ENCODE data around the gene PEAK1. TPM values are rescaled to one million over a fixed set of nuclear protein-coding genes. Genes with fewer than 3 reads are reported as not detected.

Gene PEAK1
- total and polyA plus RNA-seq, 4 experiments from 2014 or later, result 2.2 to 10.1 (median 7.8) TPM; not detected in 1

- H3K4me3 ChIP-seq (ENCODE audit: low read length in 2 of 2), result no peak overlapping the region
- H3K9me3 ChIP-seq (ENCODE audit: control insufficient read depth in 1 of 2, low read length in 2 of 2), result no peaks in the 10 kb centered on the region
- no peak overlapping the region for H3K27ac ChIP-seq (ENCODE audit: low read depth, low read length)
- no peaks in the 10 kb centered on the region for H3K27me3 Mint-ChIP-seq
- intact Hi-C loops (cut with micrococcal nuclease), result no loop called here
- POLR2A ChIA-PET (ENCODE audit: partially characterized antibody), result no interaction called here
- peaks cover 0 to 2% (median 0%) of the 10 kb centered on the region in 4 donors for H3K4me1 Mint-ChIP-seq
- CTCF ChIA-PET (ENCODE audit: partially characterized antibody), result interaction anchor here (0.7 kb wide), 1 partner anchor 27 kb away, joined by 3 read pairs; no protein-coding TSS in a partner anchor
- H3K27ac Mint-ChIP-seq, result peak overlapping the region in 1 of 7 donors; percentile 9
- H3K4me1 ChIP-seq (ENCODE audit: insufficient read depth, low read length), result no peaks in the 10 kb centered on the region
- H3K9me3 Mint-ChIP-seq, result no peaks in the 10 kb centered on the region
- H3K36me3 Mint-ChIP-seq, result no peaks in the 10 kb centered on the region
- H3K4me3 Mint-ChIP-seq, result no peak overlapping the region
- no peaks in the 10 kb centered on the region for H3K36me3 ChIP-seq (ENCODE audit: insufficient read depth, low read length)
- DNase-seq, result no peak
- no peaks in the 10 kb centered on the region for H3K27me3 ChIP-seq (ENCODE audit: insufficient read depth, low read length)
These were observed 172.8 kb downstream of the PEAK1 start for GRCh38 chr15:77247116-77247515.

- H3K4me3 Mint-ChIP-seq, result no peak overlapping the region
- H3K27me3 ChIP-seq (ENCODE audit: insufficient read depth, low read length), result no peaks in the 10 kb centered on the region
- H3K36me3 ChIP-seq (ENCODE audit: insufficient read depth, low read length), result no peaks in the 10 kb centered on the region
- no peaks in the 10 kb centered on the region for H3K9me3 Mint-ChIP-seq
- H3K9me3 ChIP-seq (ENCODE audit: control insufficient read depth in 1 of 2, low read length in 2 of 2), result no peaks in the 10 kb centered on the region
- no peaks in the 10 kb centered on the region for H3K36me3 Mint-ChIP-seq
- DNase-seq, result no peak
- ChIA-PET CTCF (ENCODE audit: partially characterized antibody) (no interaction called here), POLR2A (ENCODE audit: partially characterized antibody) (no interaction called here)
- no peak overlapping the region for H3K27ac ChIP-seq (ENCODE audit: low read depth, low read length)
- intact Hi-C loops (cut with micrococcal nuclease), result no loop called here
- H3K4me3 ChIP-seq (ENCODE audit: low read length in 2 of 2), result no peak overlapping the region
- H3K27me3 Mint-ChIP-seq, result no peaks in the 10 kb centered on the region
- H3K4me1 ChIP-seq (ENCODE audit: insufficient read depth, low read length), result no peaks in the 10 kb centered on the region
- no peak overlapping the region for H3K27ac Mint-ChIP-seq
- peaks cover 0 to 2% (median 0%) of the 10 kb centered on the region in 4 donors for H3K4me1 Mint-ChIP-seq
These were observed 176.0 kb downstream of the PEAK1 start for GRCh38 chr15:77243716-77244401.

GRCh38 chr15:77243135-77243534 is 176.8 kb downstream of the PEAK1 start:
- peaks cover 0 to 2% (median 0%) of the 10 kb centered on the region in 4 donors for H3K4me1 Mint-ChIP-seq
- CTCF ChIA-PET (ENCODE audit: partially characterized antibody), result no interaction called here
- intact Hi-C loops (cut with micrococcal nuclease), result no loop called here
- no peak overlapping the region for H3K4me3 Mint-ChIP-seq
- no peak overlapping the region for H3K4me3 ChIP-seq (ENCODE audit: low read length in 2 of 2)
- no peak for DNase-seq
- H3K27me3 ChIP-seq (ENCODE audit: insufficient read depth, low read length), result no peaks in the 10 kb centered on the region
- H3K36me3 ChIP-seq (ENCODE audit: insufficient read depth, low read length), result no peaks in the 10 kb centered on the region
- H3K27ac ChIP-seq (ENCODE audit: low read depth, low read length), result no peak overlapping the region
- H3K4me1 ChIP-seq (ENCODE audit: insufficient read depth, low read length), result no peaks in the 10 kb centered on the region
- no peaks in the 10 kb centered on the region for H3K9me3 Mint-ChIP-seq
- H3K9me3 ChIP-seq (ENCODE audit: control insufficient read depth in 1 of 2, low read length in 2 of 2), result no peaks in the 10 kb centered on the region
- H3K27ac Mint-ChIP-seq, result no peak overlapping the region
- no peaks in the 10 kb centered on the region for H3K36me3 Mint-ChIP-seq
- H3K27me3 Mint-ChIP-seq, result no peaks in the 10 kb centered on the region
- POLR2A ChIA-PET (ENCODE audit: partially characterized antibody), result no interaction called here

- Histone ChIP-seq H3K27ac (ENCODE audit: low read depth, low read length) (no peak overlapping the region), H3K4me3 (ENCODE audit: low read length in 2 of 2) (no peak overlapping the region), H3K36me3 (ENCODE audit: insufficient read depth, low read length) (no peaks in the 10 kb centered on the region), H3K9me3 (ENCODE audit: control insufficient read depth in 1 of 2, low read length in 2 of 2) (no peaks in the 10 kb centered on the region), H3K4me1 (ENCODE audit: insufficient read depth, low read length) (no peaks in the 10 kb centered on the region), H3K27me3 (ENCODE audit: insufficient read depth, low read length) (no peaks in the 10 kb centered on the region)
- no peak for DNase-seq
- intact Hi-C loops (cut with micrococcal nuclease), result no loop called here
- Mint-ChIP-seq H3K4me3 (no peak overlapping the region), H3K9me3 (peaks cover 0 to 4% (median 0%) of the 10 kb centered on the region in 8 donors), H3K4me1 (peaks cover 0 to 2% (median 0%) of the 10 kb centered on the region in 4 donors), H3K27ac (no peak overlapping the region), H3K27me3 (no peaks in the 10 kb centered on the region), H3K36me3 (peaks cover 1 to 7% of the 10 kb centered on the region in 2 donors)
- ChIA-PET POLR2A (ENCODE audit: partially characterized antibody) (no interaction called here), CTCF (ENCODE audit: partially characterized antibody) (no interaction called here)
These were observed 179.9 kb downstream of the PEAK1 start for GRCh38 chr15:77239882-77240608.

- DNase-seq, result no peak
- Mint-ChIP-seq H3K27ac (no peak overlapping the region), H3K9me3 (peaks cover 0 to 4% (median 0%) of the 10 kb centered on the region in 8 donors), H3K4me3 (no peak overlapping the region), H3K36me3 (peaks cover 1 to 11% of the 10 kb centered on the region in 2 donors), H3K27me3 (no peaks in the 10 kb centered on the region), H3K4me1 (peaks cover 0 to 1% (median 0%) of the 10 kb centered on the region in 4 donors)
- no peak overlapping the region for H3K27ac ChIP-seq (ENCODE audit: low read depth, low read length)
- H3K4me1 ChIP-seq (ENCODE audit: insufficient read depth, low read length), result no peaks in the 10 kb centered on the region
- ChIA-PET CTCF (ENCODE audit: partially characterized antibody) (no interaction called here), POLR2A (ENCODE audit: partially characterized antibody) (no interaction called here)
- H3K36me3 ChIP-seq (ENCODE audit: insufficient read depth, low read length), result no peaks in the 10 kb centered on the region
- H3K27me3 ChIP-seq (ENCODE audit: insufficient read depth, low read length), result no peaks in the 10 kb centered on the region
- H3K9me3 ChIP-seq (ENCODE audit: control insufficient read depth in 1 of 2, low read length in 2 of 2), result no peaks in the 10 kb centered on the region
- no peak overlapping the region for H3K4me3 ChIP-seq (ENCODE audit: low read length in 2 of 2)
- intact Hi-C loops (cut with micrococcal nuclease), result no loop called here
These were observed 184.3 kb downstream of the PEAK1 start for GRCh38 chr15:77235566-77235965.

- Mint-ChIP-seq H3K36me3 (no peaks in the 10 kb centered on the region), H3K27ac (no peak overlapping the region), H3K4me1 (peaks cover 0 to 9% (median 6%) of the 10 kb centered on the region in 4 donors), H3K4me3 (no peak overlapping the region), H3K27me3 (no peaks in the 10 kb centered on the region), H3K9me3 (no peaks in the 10 kb centered on the region)
- Histone ChIP-seq H3K4me3 (ENCODE audit: low read length in 2 of 2) (no peak overlapping the region), H3K27ac (ENCODE audit: low read depth, low read length) (no peak overlapping the region), H3K36me3 (ENCODE audit: insufficient read depth, low read length) (no peaks in the 10 kb centered on the region), H3K4me1 (ENCODE audit: insufficient read depth, low read length) (peaks cover 7% of the 10 kb centered on the region), H3K9me3 (ENCODE audit: control insufficient read depth in 1 of 2, low read length in 2 of 2) (no peaks in the 10 kb centered on the region), H3K27me3 (ENCODE audit: insufficient read depth, low read length) (no peaks in the 10 kb centered on the region)
- ChIA-PET CTCF (ENCODE audit: partially characterized antibody) (no interaction called here), POLR2A (ENCODE audit: partially characterized antibody) (no interaction called here)
- no peak for DNase-seq
- intact Hi-C loops (cut with micrococcal nuclease), result no loop called here
These were observed 191.1 kb downstream of the PEAK1 start for GRCh38 chr15:77228828-77229227.

- Mint-ChIP-seq H3K27me3 (no peaks in the 10 kb centered on the region), H3K36me3 (no peaks in the 10 kb centered on the region), H3K27ac (no peak overlapping the region), H3K4me3 (no peak overlapping the region), H3K9me3 (no peaks in the 10 kb centered on the region), H3K4me1 (peaks cover 0 to 9% (median 5%) of the 10 kb centered on the region in 4 donors)
- no peaks in the 10 kb centered on the region for H3K9me3 ChIP-seq (ENCODE audit: control insufficient read depth in 1 of 2, low read length in 2 of 2)
- H3K27me3 ChIP-seq (ENCODE audit: insufficient read depth, low read length), result no peaks in the 10 kb centered on the region
- peaks cover 7% of the 10 kb centered on the region for H3K4me1 ChIP-seq (ENCODE audit: insufficient read depth, low read length)
- H3K27ac ChIP-seq (ENCODE audit: low read depth, low read length), result no peak overlapping the region
- CTCF ChIA-PET (ENCODE audit: partially characterized antibody), result no interaction called here
- POLR2A ChIA-PET (ENCODE audit: partially characterized antibody), result no interaction called here
- DNase-seq, result no peak
- intact Hi-C loops (cut with micrococcal nuclease), result no loop called here
- no peak overlapping the region for H3K4me3 ChIP-seq (ENCODE audit: low read length in 2 of 2)
- no peaks in the 10 kb centered on the region for H3K36me3 ChIP-seq (ENCODE audit: insufficient read depth, low read length)
These were observed 193.3 kb downstream of the PEAK1 start for GRCh38 chr15:77226652-77227051.

All from CD4-positive, alpha-beta memory T cell (primary cell).